GM18519 (cell line): ENCODE measurements around the gene MYADML2.
"Not testable (repeated sequence)": the region's sequence is repeated elsewhere in the genome, so short reads cannot be mapped to it uniquely, and the experiment has no call there.

Experiments used
- ATAC-seq: cut with Tn5 transposase; IDR thresholded peaks from one replicate; pipeline ENCODE4 v1.9.1; 2021; ENCODE audit warnings: mild to moderate bottlenecking, moderate library complexity; ENCODE audit not compliant: unreplicated experiment, low FRiP score

Gene MYADML2

GRCh38 chr17:81947189-81947588, at the start of gene MYADML2:
MYADML2 (minus strand) TSS chr17:81947233; CDS start chr17:81941741, 5,492 bp downstream.
- no peak for ATAC-seq

GRCh38 chr17:81996232-81996756, 49.3 kb upstream of the MYADML2 start:
- ATAC-seq = no peak

- no peak for ATAC-seq
Measured at GRCh38 chr17:81995463-81996231, 48.6 kb upstream of the MYADML2 start.

GRCh38 chr17:81994593-81995462, 47.8 kb upstream of the MYADML2 start:
- ATAC-seq = no peak

GRCh38 chr17:81993729-81994592, 46.9 kb upstream of the MYADML2 start:
- no peak for ATAC-seq

GRCh38 chr17:81992306-81993102, 45.5 kb upstream of the MYADML2 start:
- ATAC-seq = no peak

GRCh38 chr17:81991684-81992305, 44.8 kb upstream of the MYADML2 start:
- no peak for ATAC-seq

- no peak for ATAC-seq
Measured at GRCh38 chr17:81990836-81991683, 44.0 kb upstream of the MYADML2 start.

- ATAC-seq = no peak
Measured at GRCh38 chr17:81987161-81987770, 40.2 kb upstream of the MYADML2 start.

GRCh38 chr17:81986606-81987005, 39.6 kb upstream of the MYADML2 start:
- ATAC-seq = no peak

GRCh38 chr17:81984773-81985410, 37.9 kb upstream of the MYADML2 start:
- ATAC-seq = no peak

GRCh38 chr17:81983639-81984373, 36.8 kb upstream of the MYADML2 start:
- ATAC-seq = no peak

GRCh38 chr17:81983011-81983638, 36.1 kb upstream of the MYADML2 start:
- no peak for ATAC-seq

- not testable (repeated sequence) for ATAC-seq
Measured at GRCh38 chr17:81981511-81981910, 34.5 kb upstream of the MYADML2 start.

GRCh38 chr17:81980707-81981343, 33.8 kb upstream of the MYADML2 start:
- no peak for ATAC-seq

- no peak for ATAC-seq
Measured at GRCh38 chr17:81980122-81980521, 33.1 kb upstream of the MYADML2 start.
